ENCODE results near the gene PTCD2. TPM values are rescaled to one million over a fixed set of nuclear protein-coding genes. Genes with fewer than 3 reads are reported as not detected.
A peak's percentile ranks its signal among the peaks of the same experiment; 100 is the strongest.

The PTCD2 gene
- total RNA-seq, 1 experiment from 2014 or later: 12.7 TPM

GRCh38 chr5:72346398-72346797, 26.2 kb downstream of the PTCD2 start:
- no peak for DNase-seq (ENCODE audit: low spot score)
- ChIA-PET CTCF (no interaction called here), POLR2A (ENCODE audit: low non-redundant PET) (no interaction called here)
- Histone ChIP-seq H3K27me3 (replicated peaks; ENCODE audit: insufficient read depth, low read depth, low read length, poor library complexity) (no peaks in the 10 kb centered on the region), H3K4me3 (ENCODE audit: low read depth, low read length, poor library complexity, severe bottlenecking) (no peak overlapping the region), H3K27ac (ENCODE audit: low read depth, low read length, poor library complexity, severe bottlenecking) (no peak overlapping the region), H3K36me3 (ENCODE audit: insufficient read depth, low read length, poor library complexity, severe bottlenecking) (peaks cover 5% of the 10 kb centered on the region), H3K9me3 (ENCODE audit: low read depth, low read length, poor library complexity, severe bottlenecking) (no peaks in the 10 kb centered on the region), H3K4me1 (ENCODE audit: insufficient read depth, low read length, poor library complexity, severe bottlenecking) (no peaks in the 10 kb centered on the region)
- no peak for TF ChIP-seq EZH2 (IDR thresholded peaks at IDR 0.05; ENCODE audit: borderline replicate concordance, low read depth, low read length, poor library complexity, severe bottlenecking)
- TF ChIP-seq, protein P1, sequence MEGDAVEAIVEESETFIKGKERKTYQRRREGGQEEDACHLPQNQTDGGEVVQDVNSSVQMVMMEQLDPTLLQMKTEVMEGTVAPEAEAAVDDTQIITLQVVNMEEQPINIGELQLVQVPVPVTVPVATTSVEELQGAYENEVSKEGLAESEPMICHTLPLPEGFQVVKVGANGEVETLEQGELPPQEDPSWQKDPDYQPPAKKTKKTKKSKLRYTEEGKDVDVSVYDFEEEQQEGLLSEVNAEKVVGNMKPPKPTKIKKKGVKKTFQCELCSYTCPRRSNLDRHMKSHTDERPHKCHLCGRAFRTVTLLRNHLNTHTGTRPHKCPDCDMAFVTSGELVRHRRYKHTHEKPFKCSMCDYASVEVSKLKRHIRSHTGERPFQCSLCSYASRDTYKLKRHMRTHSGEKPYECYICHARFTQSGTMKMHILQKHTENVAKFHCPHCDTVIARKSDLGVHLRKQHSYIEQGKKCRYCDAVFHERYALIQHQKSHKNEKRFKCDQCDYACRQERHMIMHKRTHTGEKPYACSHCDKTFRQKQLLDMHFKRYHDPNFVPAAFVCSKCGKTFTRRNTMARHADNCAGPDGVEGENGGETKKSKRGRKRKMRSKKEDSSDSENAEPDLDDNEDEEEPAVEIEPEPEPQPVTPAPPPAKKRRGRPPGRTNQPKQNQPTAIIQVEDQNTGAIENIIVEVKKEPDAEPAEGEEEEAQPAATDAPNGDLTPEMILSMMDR (conservative IDR thresholded peaks at IDR 0.05; ENCODE audit: low read depth, low read length): no peak
- BruUV-seq (replicated peaks): no TSS peak
- intact Hi-C loops (cut with micrococcal nuclease; ENCODE audit: unreplicated experiment): no loop called here

DNA sequence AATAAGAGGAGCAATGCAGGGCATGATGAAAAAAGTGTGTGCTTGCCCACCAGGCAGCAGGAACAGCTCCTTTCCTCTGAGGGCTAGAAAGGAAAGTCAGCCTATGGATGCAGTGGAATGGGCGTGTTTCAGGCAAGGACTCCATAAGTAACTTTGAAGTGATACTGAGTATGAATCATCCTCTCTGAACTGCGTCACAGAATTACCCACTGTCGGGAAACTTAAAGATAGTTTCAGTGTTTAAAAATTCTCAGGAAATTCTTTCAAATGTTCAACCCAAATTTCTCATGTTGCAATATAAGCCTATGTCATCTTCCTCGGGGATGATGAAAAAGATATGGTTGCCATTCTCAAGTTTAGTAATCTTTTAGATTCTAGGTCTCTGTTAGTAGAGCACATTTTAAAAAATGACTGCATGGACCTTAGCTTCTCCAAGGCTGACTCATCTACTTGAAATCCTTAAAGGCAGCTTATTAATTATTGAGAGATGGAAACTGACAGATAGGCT, 27.7 kb downstream of the PTCD2 start:
- TF ChIP-seq EZH2 (IDR thresholded peaks at IDR 0.05; ENCODE audit: borderline replicate concordance, low read depth, low read length, poor library complexity, severe bottlenecking): no peak
- TF ChIP-seq, protein P1 (conservative IDR thresholded peaks at IDR 0.05; ENCODE audit: low read depth, low read length): no peak
- no peak overlapping the region for H3K27ac ChIP-seq (ENCODE audit: low read depth, low read length, poor library complexity, severe bottlenecking)
- DNase-seq (ENCODE audit: low spot score): peak; percentile 52
- H3K27me3 ChIP-seq (replicated peaks; ENCODE audit: insufficient read depth, low read depth, low read length, poor library complexity): no peaks in the 10 kb centered on the region
- peaks cover 5% of the 10 kb centered on the region for H3K36me3 ChIP-seq (ENCODE audit: insufficient read depth, low read length, poor library complexity, severe bottlenecking)
- intact Hi-C loops (cut with micrococcal nuclease; ENCODE audit: unreplicated experiment): no loop called here
- H3K4me3 ChIP-seq (ENCODE audit: low read depth, low read length, poor library complexity, severe bottlenecking): no peak overlapping the region
- CTCF ChIA-PET: no interaction called here
- no peaks in the 10 kb centered on the region for H3K9me3 ChIP-seq (ENCODE audit: low read depth, low read length, poor library complexity, severe bottlenecking)
- POLR2A ChIA-PET (ENCODE audit: low non-redundant PET): interaction anchor here (0.6 kb wide), 1 partner anchor 676 kb away, joined by 3 read pairs; no protein-coding TSS in a partner anchor
- no peaks in the 10 kb centered on the region for H3K4me1 ChIP-seq (ENCODE audit: insufficient read depth, low read length, poor library complexity, severe bottlenecking)
- no TSS peak for BruUV-seq (replicated peaks)

GRCh38 chr5:72351376-72351775, 31.2 kb downstream of the PTCD2 start:
- Histone ChIP-seq H3K4me3 (ENCODE audit: low read depth, low read length, poor library complexity, severe bottlenecking) (no peak overlapping the region), H3K9me3 (ENCODE audit: low read depth, low read length, poor library complexity, severe bottlenecking) (no peaks in the 10 kb centered on the region), H3K36me3 (ENCODE audit: insufficient read depth, low read length, poor library complexity, severe bottlenecking) (no peaks in the 10 kb centered on the region), H3K27me3 (replicated peaks; ENCODE audit: insufficient read depth, low read depth, low read length, poor library complexity) (no peaks in the 10 kb centered on the region), H3K4me1 (ENCODE audit: insufficient read depth, low read length, poor library complexity, severe bottlenecking) (peaks cover 10% of the 10 kb centered on the region), H3K27ac (ENCODE audit: low read depth, low read length, poor library complexity, severe bottlenecking) (no peak overlapping the region)
- TF ChIP-seq, protein P1 (conservative IDR thresholded peaks at IDR 0.05; ENCODE audit: low read depth, low read length): no peak
- no peak for TF ChIP-seq EZH2 (IDR thresholded peaks at IDR 0.05; ENCODE audit: borderline replicate concordance, low read depth, low read length, poor library complexity, severe bottlenecking)
- CTCF ChIA-PET: no interaction called here
- BruUV-seq (replicated peaks): no TSS peak
- DNase-seq (ENCODE audit: low spot score): no peak
- POLR2A ChIA-PET (ENCODE audit: low non-redundant PET): no interaction called here
- intact Hi-C loops (cut with micrococcal nuclease; ENCODE audit: unreplicated experiment): no loop called here
